ENCODE results near the gene EBF3.

Gene EBF3

DNA sequence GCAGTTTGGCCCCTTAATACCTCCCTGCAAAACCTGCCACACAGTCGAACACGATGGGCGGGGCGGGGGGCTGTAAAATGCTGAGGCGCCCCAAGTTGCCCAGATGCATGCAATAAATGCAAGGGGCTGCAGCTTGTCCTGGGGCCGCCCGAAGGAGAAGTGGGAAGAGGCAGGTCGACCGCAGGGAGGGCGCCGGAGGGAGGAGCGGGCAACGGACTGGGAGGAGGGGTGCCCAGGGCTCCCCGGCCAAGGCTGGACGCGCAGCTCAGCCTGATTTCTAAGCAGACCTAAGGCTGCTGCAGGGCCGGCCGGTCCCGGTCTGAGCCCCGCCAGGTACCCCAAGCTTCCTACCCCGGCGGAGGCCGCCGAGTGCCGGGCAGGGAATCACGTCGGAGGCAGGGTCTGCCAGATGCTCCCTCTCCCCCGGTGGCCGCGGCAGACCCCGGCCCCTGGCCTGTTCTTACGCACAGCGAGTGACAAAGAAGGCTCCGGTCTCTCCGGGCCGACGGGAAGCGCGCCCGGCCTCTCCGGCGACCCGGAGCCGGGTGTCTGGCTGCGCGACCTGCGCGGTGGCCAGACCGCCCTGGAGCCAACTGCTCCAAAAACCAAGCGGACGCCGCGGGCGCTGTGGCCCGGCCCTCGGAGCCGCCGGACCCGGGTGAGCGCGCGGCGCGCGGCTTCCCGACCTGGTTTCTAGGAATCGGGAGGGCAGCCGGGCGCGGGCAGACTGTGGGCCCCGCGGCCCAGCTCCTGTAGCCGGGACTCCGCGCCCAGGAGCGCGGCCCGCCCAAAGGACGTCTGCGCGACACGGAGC lies 744 bp upstream of the EBF3 start:
- peaks cover 100% of the 10 kb centered on the region in 11 experiments for H3K27me3 ChIP-seq

DNA sequence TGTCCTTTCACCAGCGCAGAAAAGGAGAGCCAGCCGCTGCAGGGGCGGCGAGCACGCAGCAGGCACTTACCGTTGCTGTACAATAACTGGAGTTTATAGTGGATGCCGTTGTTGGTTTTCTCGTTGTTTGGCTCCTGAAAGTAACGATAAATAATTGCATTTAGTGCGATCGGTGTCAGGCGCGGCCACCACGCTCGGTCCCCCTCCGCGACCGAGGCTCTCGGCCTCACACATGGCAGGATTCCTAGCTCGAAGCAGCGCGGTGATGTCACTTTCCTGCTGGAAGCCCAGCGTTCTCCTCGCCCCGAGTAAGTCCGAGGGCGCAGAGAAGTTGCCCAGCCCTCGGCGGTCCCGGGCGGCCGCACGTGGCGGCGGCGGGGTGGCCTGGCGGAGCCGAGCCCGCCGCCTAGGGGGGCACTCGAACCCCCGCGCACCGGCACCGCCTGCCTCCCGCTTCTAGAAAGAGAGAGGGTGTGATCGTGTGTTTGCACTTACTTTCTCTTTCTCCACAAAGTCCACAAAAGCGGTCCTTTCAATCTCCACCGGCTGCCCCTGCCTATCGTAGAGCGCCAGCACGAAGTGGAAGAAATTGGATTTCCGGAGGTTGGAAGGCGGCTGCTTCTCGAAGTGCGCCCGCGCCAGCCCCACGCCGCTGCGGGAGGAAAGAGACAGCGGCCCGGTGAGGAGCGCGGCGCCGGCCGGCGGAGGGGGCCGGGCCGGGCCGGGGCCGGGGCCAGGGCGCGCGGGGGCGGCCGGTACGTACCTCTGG lies 1.0 kb downstream of the EBF3 start:
- no peak for TF ChIP-seq Cebpa-rat (IDR thresholded peaks at IDR 0.05)
- peak overlapping the region; percentile 81 to 99 (median 97) for H3K4me2 ChIP-seq
- peak overlapping the region; percentile 53 to 66 (median 61) for H3K4me3 ChIP-seq
- H3K9me3 ChIP-seq (replicated peaks in 1 of 11): peaks cover 0 to 4% (median 0%) of the 10 kb centered on the region in 11 experiments; a peak in 1 of 22 replicates
- peak overlapping the region in 7 of 11 experiments; percentile 18 to 57 (median 42); a peak in 10 of 22 replicates for H3K9ac ChIP-seq
- peaks cover 0 to 100% (median 99%) of the 10 kb centered on the region in 11 experiments; a peak in 20 of 22 replicates for H4K20me1 ChIP-seq
- H3K27ac ChIP-seq: no peak overlapping the region
- H3K27me3 ChIP-seq: peaks cover 100% of the 10 kb centered on the region in 11 experiments
- no peaks in the 10 kb centered on the region for H3K36me3 ChIP-seq
- peaks cover 33 to 66% (median 48%) of the 10 kb centered on the region in 10 experiments for H3K4me1 ChIP-seq

More for the DNA sequence above, 744 bp upstream of the EBF3 start:
- Histone ChIP-seq H3K27ac (no peak overlapping the region), H3K4me3 (peak overlapping the region; percentile 46 to 66 (median 60); a peak in 18 of 20 replicates), H3K4me1 (peaks cover 34 to 60% (median 45%) of the 10 kb centered on the region in 10 experiments), H4K20me1 (peaks cover 0 to 100% (median 98%) of the 10 kb centered on the region in 11 experiments; a peak in 20 of 22 replicates), H3K4me2 (peak overlapping the region; percentile 81 to 99 (median 97)), H3K9me3 (replicated peaks in 1 of 11) (peaks cover 0 to 10% (median 8%) of the 10 kb centered on the region in 11 experiments; a peak in 13 of 22 replicates), H3K36me3 (no peaks in the 10 kb centered on the region), H3K9ac (no peak overlapping the region)
- TF ChIP-seq Cebpa-rat (IDR thresholded peaks at IDR 0.05): no peak

GRCh38 chr10:129962031-129962871 lies 1.8 kb downstream of the EBF3 start:
- Histone ChIP-seq H3K9me3 (replicated peaks in 1 of 11) (peaks cover 0 to 4% (median 0%) of the 10 kb centered on the region in 11 experiments; a peak in 1 of 22 replicates), H3K9ac (no peak overlapping the region), H3K27me3 (peaks cover 100% of the 10 kb centered on the region in 11 experiments), H3K4me1 (peaks cover 30 to 58% (median 41%) of the 10 kb centered on the region in 10 experiments), H4K20me1 (peaks cover 0 to 99% (median 97%) of the 10 kb centered on the region in 11 experiments; a peak in 20 of 22 replicates), H3K36me3 (no peaks in the 10 kb centered on the region), H3K4me2 (peak overlapping the region in 6 of 11 experiments; percentile 93 to 99 (median 98); a peak in 9 of 22 replicates), H3K4me3 (peak overlapping the region in 1 of 10 experiments; percentile 59; a peak in 2 of 20 replicates), H3K27ac (no peak overlapping the region)
- TF ChIP-seq Cebpa-rat (IDR thresholded peaks at IDR 0.05): no peak

- Histone ChIP-seq H3K4me2 (no peak overlapping the region), H3K9ac (no peak overlapping the region), H4K20me1 (peaks cover 0 to 99% (median 94%) of the 10 kb centered on the region in 11 experiments; a peak in 20 of 22 replicates), H3K4me1 (peaks cover 30 to 48% (median 38%) of the 10 kb centered on the region in 10 experiments), H3K4me3 (no peak overlapping the region), H3K9me3 (replicated peaks in 1 of 11) (peaks cover 0 to 4% (median 0%) of the 10 kb centered on the region in 11 experiments; a peak in 1 of 22 replicates), H3K36me3 (no peaks in the 10 kb centered on the region), H3K27ac (no peak overlapping the region), H3K27me3 (peaks cover 100% of the 10 kb centered on the region in 11 experiments)
- no peak for TF ChIP-seq Cebpa-rat (IDR thresholded peaks at IDR 0.05)
Observed at GRCh38 chr10:129961157-129961701, 2.8 kb downstream of the EBF3 start.

GRCh38 chr10:129960481-129961156 lies 3.5 kb downstream of the EBF3 start:
- Histone ChIP-seq H3K9ac (no peak overlapping the region), H3K4me3 (no peak overlapping the region), H3K27me3 (peaks cover 100% of the 10 kb centered on the region in 11 experiments), H3K4me2 (no peak overlapping the region), H4K20me1 (peaks cover 0 to 96% (median 88%) of the 10 kb centered on the region in 11 experiments; a peak in 20 of 22 replicates), H3K9me3 (replicated peaks in 1 of 11) (peaks cover 0 to 4% (median 0%) of the 10 kb centered on the region in 11 experiments; a peak in 1 of 22 replicates), H3K36me3 (no peaks in the 10 kb centered on the region), H3K27ac (no peak overlapping the region), H3K4me1 (peaks cover 30 to 42% (median 36%) of the 10 kb centered on the region in 10 experiments)
- no peak for TF ChIP-seq Cebpa-rat (IDR thresholded peaks at IDR 0.05)

- Histone ChIP-seq H3K4me3 (peak overlapping the region in 1 of 10 experiments; percentile 58; a peak in 2 of 20 replicates), H3K9me3 (replicated peaks in 1 of 11) (peaks cover 0 to 4% (median 0%) of the 10 kb centered on the region in 11 experiments; a peak in 1 of 22 replicates), H3K27ac (no peak overlapping the region), H3K9ac (no peak overlapping the region), H3K4me1 (peaks cover 26 to 35% (median 31%) of the 10 kb centered on the region in 10 experiments; a peak in 19 of 20 replicates), H4K20me1 (peaks cover 0 to 87% (median 80%) of the 10 kb centered on the region in 11 experiments; a peak in 20 of 22 replicates), H3K4me2 (peak overlapping the region in 3 of 11 experiments; percentile 79 to 86 (median 83); a peak in 3 of 22 replicates), H3K36me3 (no peaks in the 10 kb centered on the region), H3K27me3 (peaks cover 100% of the 10 kb centered on the region in 11 experiments)
- no peak for TF ChIP-seq Cebpa-rat (IDR thresholded peaks at IDR 0.05)
Observed at GRCh38 chr10:129959544-129960480, 4.3 kb downstream of the EBF3 start.
